Type B pancreatic cell (in vitro differentiated cells): ENCODE results near the gene ZCCHC24. TPM values are rescaled to one million over a fixed set of nuclear protein-coding genes. Genes with fewer than 3 reads are reported as not detected.

Experiments
- DNase-seq: peaks from one replicate; pipeline ENCODE4 v3.0.0; 2021; ENCODE audit warnings: mixed read lengths; ENCODE audit not compliant: unreplicated experiment; ENCODE audit errors: extremely low spot score
- H3K27ac Mint-ChIP-seq: 2 replicates; pipeline ENCODE4 v1.8.0; 2021; ENCODE audit warnings: mild to moderate bottlenecking, mixed read lengths
- H3K27me3 Mint-ChIP-seq: 2 replicates; pipeline ENCODE4 v1.8.0; 2021; ENCODE audit warnings: mixed read lengths
- H3K36me3 Mint-ChIP-seq: 2 replicates; pipeline ENCODE4 v1.8.0; 2021; ENCODE audit warnings: mixed read lengths
- H3K4me1 Mint-ChIP-seq: one replicate; pipeline ENCODE4 v1.8.0; 2021; ENCODE audit warnings: mixed read lengths; ENCODE audit not compliant: unreplicated experiment
- H3K4me3 Mint-ChIP-seq: 2 replicates; pipeline ENCODE4 v1.8.0; 2021; ENCODE audit warnings: mild to moderate bottlenecking, mixed read lengths
- H3K9me3 Mint-ChIP-seq: 2 replicates; pipeline ENCODE4 v1.8.0; 2021; ENCODE audit warnings: mixed read lengths
- total RNA-seq: library from RNA; stranded (reverse); gene quantifications from 2 replicates; pipeline ENCODE4 v1.2.1, GENCODE V29; 2021; ENCODE audit warnings: low replicate concordance
- TF ChIP-seq, protein P1 (sequence below): fragments of 200-600 bp; sonication (generic); conservative IDR thresholded peaks from 2 replicates; pipeline ENCODE4 v1.5.0; 2021; ENCODE audit warnings: antibody characterized with exemption, mild to moderate bottlenecking

Gene ZCCHC24
- total RNA-seq, 1 donor from 2014 or later, result 29.1 TPM

DNA sequence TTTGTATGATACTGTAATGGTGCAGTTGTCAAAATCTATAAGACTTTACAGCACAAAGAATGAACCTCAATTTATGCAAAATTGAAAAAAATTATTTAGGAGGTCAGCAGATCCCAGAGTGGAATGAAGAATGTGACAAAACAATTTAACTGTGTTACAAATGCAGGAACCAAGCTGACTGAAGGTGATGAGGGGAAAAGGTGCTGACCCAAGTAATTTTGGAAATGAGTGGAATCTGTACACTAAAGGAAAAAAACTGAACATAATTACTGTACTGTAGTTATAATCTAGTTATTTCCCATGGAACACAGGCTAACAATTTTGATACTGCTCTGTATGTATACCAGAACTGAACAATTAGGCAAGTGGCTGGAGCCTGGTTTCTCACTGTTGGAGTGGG lies 31.2 kb upstream of the ZCCHC24 start:
- DNase-seq, result no peak
- peaks cover 7% of the 10 kb centered on the region for H3K4me1 Mint-ChIP-seq
- no peaks in the 10 kb centered on the region for H3K9me3 Mint-ChIP-seq
- no peak overlapping the region for H3K4me3 Mint-ChIP-seq
- peaks cover 5% of the 10 kb centered on the region for H3K27me3 Mint-ChIP-seq
- TF ChIP-seq, protein P1, sequence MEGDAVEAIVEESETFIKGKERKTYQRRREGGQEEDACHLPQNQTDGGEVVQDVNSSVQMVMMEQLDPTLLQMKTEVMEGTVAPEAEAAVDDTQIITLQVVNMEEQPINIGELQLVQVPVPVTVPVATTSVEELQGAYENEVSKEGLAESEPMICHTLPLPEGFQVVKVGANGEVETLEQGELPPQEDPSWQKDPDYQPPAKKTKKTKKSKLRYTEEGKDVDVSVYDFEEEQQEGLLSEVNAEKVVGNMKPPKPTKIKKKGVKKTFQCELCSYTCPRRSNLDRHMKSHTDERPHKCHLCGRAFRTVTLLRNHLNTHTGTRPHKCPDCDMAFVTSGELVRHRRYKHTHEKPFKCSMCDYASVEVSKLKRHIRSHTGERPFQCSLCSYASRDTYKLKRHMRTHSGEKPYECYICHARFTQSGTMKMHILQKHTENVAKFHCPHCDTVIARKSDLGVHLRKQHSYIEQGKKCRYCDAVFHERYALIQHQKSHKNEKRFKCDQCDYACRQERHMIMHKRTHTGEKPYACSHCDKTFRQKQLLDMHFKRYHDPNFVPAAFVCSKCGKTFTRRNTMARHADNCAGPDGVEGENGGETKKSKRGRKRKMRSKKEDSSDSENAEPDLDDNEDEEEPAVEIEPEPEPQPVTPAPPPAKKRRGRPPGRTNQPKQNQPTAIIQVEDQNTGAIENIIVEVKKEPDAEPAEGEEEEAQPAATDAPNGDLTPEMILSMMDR, result no peak
- H3K36me3 Mint-ChIP-seq, result no peaks in the 10 kb centered on the region
- H3K27ac Mint-ChIP-seq, result no peak overlapping the region

DNA sequence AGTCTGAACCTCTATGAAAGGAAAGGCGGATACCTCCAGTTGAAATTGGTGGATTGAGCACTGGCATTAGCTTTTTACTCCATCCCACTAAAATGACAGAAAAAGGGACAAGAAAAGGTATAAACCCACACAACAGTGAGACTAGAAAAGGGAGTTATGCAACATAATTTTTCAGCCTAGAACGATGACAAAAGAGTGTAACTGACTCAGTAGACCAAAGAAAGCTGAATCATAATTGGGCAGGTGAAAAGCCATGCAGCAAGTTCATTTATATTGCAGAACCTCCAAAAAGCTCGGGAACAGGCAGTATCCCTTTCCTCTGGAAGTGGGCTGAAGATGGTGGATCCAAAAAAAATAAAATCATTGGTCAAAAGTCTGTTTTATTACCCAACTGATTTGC lies 30.5 kb upstream of the ZCCHC24 start:
- no peak for DNase-seq
- Mint-ChIP-seq H3K36me3 (no peaks in the 10 kb centered on the region), H3K4me1 (peaks cover 7% of the 10 kb centered on the region), H3K4me3 (no peak overlapping the region), H3K27me3 (peaks cover 5% of the 10 kb centered on the region), H3K9me3 (no peaks in the 10 kb centered on the region), H3K27ac (no peak overlapping the region)
- TF ChIP-seq, protein P1, result no peak

DNA sequence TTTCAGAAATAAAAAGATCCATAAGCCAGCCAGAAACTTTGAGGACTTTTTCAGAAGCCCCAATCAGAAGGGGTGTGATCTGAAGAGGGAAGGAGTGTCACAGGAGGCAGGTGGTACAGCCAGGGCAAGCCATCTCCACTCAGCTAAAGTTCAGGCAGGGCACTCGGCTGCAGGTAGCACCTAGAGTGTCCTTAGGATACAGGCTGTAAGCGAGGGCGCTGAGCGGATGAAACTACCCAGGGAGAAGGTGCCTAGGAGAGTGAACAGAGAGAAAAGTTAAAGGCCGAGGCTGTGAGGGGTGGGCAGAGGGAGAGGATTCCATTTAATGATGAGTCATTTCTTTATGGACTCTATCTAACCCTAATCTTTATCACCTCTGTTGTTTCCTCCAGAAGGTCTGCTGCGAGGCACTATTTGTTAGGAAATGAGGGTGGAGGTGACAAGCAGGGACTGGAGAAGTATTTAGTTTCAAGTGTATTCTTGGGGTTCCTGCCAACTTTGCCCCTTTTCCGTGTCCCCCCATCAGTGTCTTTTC lies 29.8 kb upstream of the ZCCHC24 start:
- H3K4me1 Mint-ChIP-seq, result peaks cover 7% of the 10 kb centered on the region
- TF ChIP-seq, protein P1, result no peak
- no peaks in the 10 kb centered on the region for H3K36me3 Mint-ChIP-seq
- no peaks in the 10 kb centered on the region for H3K9me3 Mint-ChIP-seq
- H3K27ac Mint-ChIP-seq, result no peak overlapping the region
- no peak overlapping the region for H3K4me3 Mint-ChIP-seq
- peaks cover 5% of the 10 kb centered on the region for H3K27me3 Mint-ChIP-seq
- no peak for DNase-seq

DNA sequence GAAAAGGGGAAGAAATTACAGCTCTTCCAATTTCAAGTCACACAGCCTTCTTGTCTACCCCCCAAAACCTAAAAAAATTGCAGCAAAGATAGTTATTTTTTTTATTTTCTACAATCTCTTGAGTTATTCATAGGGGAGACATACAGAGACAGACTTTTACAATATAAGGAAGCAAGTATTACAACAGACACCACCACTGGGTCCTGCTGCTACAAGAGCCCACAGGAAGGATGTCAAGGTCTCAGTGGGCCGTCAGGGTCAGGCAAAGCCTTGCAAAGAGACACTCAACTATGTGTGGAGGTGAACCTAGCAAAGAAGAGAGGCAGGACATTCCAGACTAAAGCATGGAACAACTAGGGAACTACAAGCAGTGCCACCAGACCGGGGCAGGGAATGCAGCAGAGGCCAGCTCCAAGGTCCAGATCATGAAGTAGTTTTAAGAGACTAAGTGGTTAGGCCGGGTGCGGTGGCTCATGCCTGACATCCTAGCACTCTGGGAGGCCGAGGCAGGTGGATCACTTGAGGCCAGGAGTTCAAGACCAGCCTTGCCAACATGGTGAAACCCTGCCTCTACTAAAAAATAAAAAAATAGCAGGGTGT lies 28.2 kb upstream of the ZCCHC24 start:
- H3K4me3 Mint-ChIP-seq, result no peak overlapping the region
- H3K36me3 Mint-ChIP-seq, result no peaks in the 10 kb centered on the region
- TF ChIP-seq, protein P1, result no peak
- H3K4me1 Mint-ChIP-seq, result peaks cover 7% of the 10 kb centered on the region
- H3K27me3 Mint-ChIP-seq, result peaks cover 5% of the 10 kb centered on the region
- no peaks in the 10 kb centered on the region for H3K9me3 Mint-ChIP-seq
- DNase-seq, result no peak
- H3K27ac Mint-ChIP-seq, result no peak overlapping the region

DNA sequence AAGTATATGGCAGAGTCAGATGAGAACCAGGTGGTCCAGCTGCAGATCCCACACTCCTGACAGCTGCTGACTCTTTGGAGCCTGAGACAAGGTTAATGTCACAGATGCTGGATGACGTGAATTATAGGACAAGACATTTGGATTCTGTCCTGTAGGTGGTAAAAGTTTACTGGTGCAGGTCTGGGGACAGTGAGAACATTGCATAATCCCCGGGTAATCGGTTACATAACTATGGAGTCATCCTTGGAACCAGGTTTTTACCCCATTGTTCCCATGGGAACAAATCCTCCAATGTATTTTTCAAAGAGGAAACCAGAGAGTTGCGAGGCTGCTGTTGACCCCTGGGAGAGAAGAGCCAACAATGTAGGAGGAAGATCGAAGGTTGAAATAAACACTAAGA lies 27.5 kb upstream of the ZCCHC24 start:
- TF ChIP-seq, protein P1, result no peak
- Mint-ChIP-seq H3K9me3 (no peaks in the 10 kb centered on the region), H3K4me3 (no peak overlapping the region), H3K27ac (no peak overlapping the region), H3K27me3 (peaks cover 5% of the 10 kb centered on the region), H3K4me1 (peaks cover 7% of the 10 kb centered on the region), H3K36me3 (no peaks in the 10 kb centered on the region)
- no peak for DNase-seq
